Measurements from ENCODE around the gene SEMA3C. TPM values are rescaled to one million over a fixed set of nuclear protein-coding genes. Genes with fewer than 3 reads are reported as not detected.

Gene SEMA3C
- total RNA-seq, 2 experiments from 2014 or later, result not detected

DNA sequence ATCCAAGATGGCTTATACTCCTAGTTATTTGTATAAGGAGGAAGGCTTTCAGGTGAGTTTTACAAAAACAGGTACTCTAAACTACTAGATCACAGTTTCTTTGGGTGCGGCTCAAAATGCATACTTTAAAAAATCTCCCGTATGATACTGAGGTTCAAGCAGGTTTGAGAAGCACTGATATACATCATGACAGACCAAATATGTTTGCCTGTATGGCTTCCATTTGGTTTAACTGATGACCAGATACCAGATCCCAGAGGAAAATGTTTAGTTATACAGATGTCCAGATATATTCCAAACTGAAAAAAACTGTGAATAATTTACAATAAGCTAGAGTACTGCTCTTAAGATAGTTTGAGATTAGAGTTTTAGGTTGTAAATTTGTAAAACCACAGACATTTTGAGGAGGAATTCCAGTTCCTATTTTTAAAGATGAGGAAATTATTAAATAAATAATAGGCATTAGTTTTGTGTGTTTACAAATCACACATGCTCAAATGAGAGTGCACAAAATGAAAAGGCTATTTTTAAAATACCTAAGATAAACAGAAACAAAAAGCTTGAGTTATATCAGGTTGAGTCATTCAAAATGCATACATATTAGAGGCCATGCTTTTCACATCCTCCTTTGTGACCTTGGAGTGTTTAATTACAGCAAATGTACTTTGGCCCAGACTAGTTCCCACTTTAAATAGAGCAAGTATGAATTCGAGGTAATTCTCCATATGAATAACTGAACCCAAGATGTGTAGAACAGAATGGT lies 60.5 kb downstream of the SEMA3C start:
- ChIA-PET CTCF (no interaction called here), POLR2A (no interaction called here)

DNA sequence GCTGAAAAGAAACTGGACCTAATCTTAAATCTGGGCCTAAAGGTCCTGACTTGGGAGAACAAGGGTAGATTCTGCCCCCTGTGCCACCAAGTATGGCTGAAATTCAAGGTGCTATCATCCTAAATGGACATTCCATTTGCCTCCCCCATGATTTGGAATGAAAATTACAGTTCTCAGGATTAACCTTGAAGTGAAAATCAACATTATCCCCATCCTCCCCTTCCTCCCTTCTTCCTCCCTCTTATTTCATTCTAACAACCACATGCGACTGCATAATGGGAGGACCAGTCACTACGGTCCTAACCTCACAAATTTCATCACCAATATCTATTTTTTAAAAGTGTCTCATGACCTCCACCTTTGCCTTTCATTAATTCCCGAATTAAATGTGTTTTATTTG lies 62.1 kb downstream of the SEMA3C start:
- ChIA-PET POLR2A (no interaction called here), CTCF (no interaction called here)

DNA sequence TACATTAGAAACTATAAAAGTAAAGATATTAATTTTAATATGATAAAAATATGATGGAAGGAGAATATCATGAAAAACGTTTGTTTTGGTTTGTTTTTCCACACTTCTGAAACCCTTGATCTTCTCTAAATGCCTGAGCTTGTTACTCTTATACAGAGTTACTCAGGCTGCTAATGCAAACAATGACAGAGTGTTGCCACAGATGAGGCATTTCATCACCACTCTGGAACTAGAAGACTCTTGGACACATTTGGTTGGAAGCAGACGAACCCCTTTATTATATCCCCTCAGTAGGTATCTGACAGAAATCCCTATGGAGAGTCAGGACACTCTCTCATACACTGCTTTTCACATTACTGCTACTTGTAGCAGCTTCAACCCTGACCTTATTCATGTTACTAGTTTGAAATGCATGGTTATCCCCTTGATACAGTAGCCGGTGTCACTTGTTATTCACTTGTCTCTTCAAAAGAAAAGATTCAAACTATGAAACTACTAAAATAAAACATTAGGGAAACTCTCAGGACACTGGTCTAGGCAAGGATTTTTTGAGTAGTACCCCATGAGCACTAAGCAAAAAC lies 66.9 kb downstream of the SEMA3C start:
- CTCF ChIA-PET, result no interaction called here

DNA sequence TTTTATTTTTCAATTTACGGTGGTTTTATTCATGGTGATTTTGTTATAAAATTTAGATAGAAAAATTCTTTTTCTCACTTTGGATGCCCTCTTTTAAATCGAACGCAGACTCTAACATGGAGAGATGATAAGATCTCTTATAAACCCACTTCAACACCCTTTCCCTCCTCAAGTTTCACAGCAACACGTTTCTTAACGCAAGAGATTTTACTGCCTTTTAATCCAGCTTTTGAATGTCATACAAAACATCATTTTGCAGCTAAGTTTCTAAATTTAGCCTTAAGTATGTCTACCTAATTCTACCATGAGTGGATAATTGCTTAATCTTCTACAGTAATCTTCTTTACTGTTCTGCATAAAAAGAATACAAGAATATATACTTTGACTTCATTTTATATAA lies 70.0 kb downstream of the SEMA3C start:
- POLR2A ChIA-PET, result no interaction called here
- CTCF ChIA-PET, result no interaction called here

More for the DNA sequence above, 66.9 kb downstream of the SEMA3C start:
- POLR2A ChIA-PET, result no interaction called here

DNA sequence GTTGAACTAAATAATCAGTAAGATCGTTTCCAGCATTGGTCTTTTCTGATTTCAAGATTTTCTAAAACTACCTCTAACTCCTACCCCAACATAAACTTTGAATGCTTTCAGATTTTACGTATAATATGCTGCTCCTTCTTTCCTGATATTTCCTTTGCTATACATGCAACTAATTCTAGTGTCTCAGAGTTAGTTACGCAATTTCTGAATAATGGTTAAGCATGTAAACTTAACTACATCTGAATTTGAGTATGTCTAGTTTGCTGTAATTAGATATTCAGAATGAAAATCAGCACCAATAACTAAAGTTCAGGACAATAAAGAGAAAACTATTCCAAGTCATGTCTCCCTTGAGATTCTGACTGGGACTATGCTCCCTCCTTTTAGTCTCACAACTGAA lies 71.0 kb downstream of the SEMA3C start:
- CTCF ChIA-PET, result no interaction called here
- POLR2A ChIA-PET, result no interaction called here

DNA sequence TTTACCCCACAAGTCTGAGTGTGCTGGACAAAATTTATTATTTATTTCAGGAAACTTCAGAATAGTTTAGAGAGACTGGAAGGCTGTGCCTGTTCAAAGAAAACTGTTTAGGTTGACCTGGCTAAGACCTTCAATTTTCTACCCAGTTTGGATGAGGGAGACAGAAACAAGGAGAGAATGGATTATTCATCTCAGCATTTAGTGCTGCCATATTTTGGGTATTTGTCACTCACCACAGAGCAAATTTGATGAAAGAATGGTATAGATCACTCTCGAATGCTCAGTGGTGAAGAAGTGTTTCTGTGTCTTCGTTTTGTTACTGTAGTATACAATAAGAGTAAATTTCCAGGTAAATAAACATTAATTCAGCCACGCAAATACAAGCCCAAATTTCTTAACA lies 71.8 kb downstream of the SEMA3C start:
- ChIA-PET CTCF (no interaction called here), POLR2A (no interaction called here)

DNA sequence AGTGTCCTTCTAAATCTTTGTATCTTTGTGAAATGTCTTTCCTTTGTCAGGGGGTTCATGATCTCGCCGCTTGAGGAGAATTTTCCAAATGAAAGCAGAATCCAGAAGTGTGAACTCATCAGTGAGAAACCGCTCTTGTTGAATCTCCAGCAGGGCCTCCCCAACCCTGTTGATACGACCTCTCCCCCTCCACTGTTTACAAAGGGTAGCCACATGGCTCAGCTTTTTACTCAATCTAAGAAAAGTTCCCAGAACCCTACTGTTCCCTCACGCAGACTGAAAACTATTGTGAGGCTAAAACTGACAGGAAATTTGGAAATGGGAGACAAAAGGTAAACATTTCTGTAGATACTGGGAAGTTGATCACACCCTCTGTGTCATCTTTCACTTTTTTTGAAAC lies 73.9 kb downstream of the SEMA3C start:
- CTCF ChIA-PET, result no interaction called here
- POLR2A ChIA-PET, result no interaction called here

DNA sequence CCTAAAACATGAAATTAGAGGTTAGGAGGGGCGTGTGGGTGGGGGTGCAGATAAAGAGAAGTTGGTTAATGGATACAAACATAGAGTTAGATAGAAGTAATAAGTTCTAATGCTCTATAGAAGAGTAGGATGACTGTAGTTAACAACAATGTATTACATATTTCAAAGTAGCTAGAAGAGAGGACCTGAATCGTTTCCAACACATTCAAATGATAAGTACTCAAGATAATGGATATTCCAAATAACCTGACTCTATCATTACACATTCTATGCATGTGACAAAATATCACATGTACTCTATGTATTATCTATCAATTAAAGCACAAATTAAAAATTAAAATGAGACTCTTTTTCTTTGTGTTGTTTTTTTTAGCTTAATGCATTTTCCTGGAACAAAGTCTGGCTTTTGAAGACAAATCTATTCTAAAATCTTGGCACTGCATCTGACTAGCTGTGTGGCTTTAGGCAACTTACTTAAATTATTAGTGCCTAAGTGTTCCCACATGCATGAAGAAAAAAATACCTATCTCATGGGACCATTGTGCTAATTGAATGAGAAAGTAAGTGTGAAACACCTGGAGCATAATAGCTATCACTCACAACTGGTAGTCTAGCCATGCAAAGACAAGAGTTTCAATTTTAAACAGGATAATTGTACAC lies 75.7 kb downstream of the SEMA3C start:
- POLR2A ChIA-PET, result no interaction called here

DNA sequence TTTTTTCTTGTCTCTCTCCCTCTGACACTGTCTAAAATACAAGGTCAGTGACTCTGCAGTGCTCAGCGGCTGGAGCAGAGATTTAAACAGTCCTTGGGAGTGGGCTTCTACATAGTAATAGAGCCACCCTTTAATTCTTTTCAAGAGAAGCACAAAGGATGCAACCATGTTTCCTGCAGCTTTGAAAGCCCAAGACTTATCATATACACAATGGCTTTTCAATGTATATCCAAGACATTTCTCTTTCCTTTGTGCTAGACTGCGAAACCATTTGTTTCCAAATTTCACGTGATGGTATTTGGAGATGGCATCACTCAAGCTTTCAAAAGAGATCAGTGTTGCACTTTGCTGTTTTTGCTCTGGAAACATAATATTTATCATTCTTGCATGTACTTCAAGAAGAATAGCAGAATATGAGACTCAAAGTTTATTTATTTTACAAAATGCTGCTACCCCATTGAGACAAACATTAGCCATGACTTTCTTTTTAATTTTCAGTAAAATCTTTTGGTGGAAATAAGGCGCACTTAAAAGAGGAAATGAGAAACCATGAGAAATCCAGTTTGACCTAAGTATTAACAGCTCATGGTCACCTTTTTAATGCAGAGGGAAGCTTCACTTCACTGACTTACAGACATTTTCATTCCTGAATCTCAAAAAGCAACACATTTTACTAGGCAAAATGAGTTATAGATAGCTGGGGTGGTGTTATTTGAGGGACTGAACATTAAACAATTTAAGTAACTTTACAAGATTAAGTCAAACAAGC lies 76.6 kb downstream of the SEMA3C start:
- CTCF ChIA-PET, result no interaction called here
- POLR2A ChIA-PET, result no interaction called here

More for the DNA sequence above, 75.7 kb downstream of the SEMA3C start:
- CTCF ChIA-PET, result no interaction called here

DNA sequence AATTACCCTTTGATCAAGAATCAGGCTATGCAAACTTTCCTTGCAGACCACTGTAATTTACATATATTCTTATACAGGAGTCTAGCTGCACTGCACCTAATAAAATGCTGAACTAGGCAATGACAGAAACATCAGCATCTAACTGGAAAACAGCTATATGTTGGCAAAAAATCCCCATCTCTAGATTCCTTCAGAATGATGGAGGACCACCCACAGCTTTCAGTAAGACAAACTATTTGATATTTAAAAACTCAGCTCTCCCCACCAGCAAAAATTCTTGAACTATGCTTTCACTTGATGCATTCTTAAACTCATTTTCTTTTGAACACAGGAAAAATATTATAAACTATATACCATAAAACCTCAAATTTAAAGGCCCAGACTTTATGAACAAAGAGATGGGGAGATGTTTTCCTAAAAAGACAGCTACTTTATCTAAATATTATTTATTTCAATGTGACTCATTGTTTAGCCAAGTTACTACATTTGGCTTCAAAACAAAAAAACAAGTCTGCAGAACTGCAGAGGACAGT lies 77.4 kb downstream of the SEMA3C start:
- ChIA-PET CTCF (no interaction called here), POLR2A (no interaction called here)

DNA sequence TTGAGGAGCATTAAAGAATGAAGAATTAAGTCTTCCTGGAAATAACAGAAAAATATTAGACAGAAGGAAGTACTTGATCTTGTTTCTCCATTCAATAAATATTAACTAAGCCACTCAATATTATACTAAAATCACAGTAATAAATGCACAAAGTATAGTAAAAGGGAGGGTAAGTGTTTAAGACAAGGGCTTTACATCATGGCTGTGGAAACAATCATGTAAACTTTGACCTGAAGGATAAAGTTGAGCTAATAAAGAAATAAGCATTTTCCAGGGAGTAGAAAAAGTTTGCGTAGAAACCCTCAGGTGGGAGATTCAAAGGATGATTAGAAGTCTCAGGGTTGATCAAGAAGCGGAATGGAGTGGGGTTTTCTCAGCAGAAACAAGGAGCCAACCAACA lies 78.2 kb downstream of the SEMA3C start:
- ChIA-PET CTCF (no interaction called here), POLR2A (no interaction called here)

DNA sequence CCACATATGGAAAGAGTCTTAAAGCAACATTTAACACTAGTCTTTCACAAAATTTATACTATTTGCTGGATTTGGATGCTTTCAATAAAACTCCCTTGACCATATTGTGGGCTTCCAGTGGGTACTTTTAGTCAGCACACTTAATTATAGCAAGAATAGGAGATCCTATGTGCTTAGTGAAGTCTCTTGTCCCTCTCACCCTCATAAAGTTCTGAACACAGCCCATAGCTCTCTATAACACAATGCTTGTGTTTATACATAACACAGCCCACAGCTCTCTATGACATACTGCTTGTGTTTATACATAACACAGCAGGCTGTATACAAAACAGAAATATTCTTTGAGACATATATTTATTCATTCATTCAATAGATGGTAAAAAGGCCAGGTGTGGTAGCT lies 79.0 kb downstream of the SEMA3C start:
- ChIA-PET POLR2A (no interaction called here), CTCF (no interaction called here)

DNA sequence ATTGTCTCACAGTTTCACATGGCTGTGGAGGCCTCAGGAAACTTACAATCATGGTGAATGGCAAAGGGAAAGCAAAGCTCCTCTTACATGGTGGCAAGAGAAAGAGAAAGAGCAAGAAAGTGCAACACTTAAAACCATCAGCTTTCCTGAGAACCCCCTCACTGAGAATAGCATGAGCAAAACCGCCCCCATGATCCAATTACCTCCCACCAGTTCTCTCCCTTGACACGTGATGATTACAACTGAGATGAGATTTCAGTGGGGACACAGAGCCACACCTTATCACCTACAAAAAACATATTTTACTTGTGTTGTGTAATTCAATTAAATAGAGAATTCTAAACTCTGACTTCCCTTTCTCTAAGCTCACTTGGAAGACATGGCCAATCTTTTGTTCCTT lies 80.2 kb downstream of the SEMA3C start:
- POLR2A ChIA-PET, result no interaction called here
- CTCF ChIA-PET, result no interaction called here

DNA sequence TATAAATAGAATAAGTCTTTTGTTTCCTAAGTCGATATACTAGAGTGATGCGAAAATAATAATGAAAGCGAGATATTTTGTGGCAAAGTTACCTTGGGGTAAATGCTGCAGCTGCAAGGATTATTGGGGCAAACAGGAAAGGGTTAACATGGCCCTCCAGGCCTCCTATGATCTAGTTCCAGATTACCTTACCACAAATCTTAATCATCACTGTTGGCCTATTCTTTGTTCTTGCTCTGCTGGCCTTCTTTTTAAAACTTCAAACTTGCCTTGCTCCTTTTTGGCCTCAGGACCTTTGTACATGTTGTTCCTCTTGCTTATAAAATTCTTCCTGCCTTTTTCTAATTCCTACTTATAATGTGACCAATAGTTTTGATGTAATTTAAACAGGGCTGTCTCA lies 81.5 kb downstream of the SEMA3C start:
- CTCF ChIA-PET, result no interaction called here
- POLR2A ChIA-PET, result no interaction called here

DNA sequence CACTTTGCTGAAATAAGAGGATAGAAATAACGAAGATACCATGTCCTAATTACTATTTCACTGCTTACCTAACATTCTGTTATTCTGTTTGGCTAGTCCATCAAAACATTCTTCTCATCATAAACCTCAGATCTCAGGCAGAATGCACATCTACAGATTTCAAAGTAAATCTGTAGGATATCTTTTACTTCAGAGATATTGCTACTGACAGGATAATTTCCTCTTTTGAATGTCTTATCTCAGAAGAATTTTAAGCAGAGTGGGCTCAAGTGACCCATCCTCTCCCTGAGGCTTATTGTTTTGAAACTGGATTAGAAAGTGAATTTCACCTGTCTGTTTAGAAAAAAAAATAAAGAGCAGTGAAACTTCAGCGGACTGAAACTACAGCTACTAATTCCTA lies 83.6 kb downstream of the SEMA3C start:
- CTCF ChIA-PET, result no interaction called here
- POLR2A ChIA-PET, result no interaction called here

DNA sequence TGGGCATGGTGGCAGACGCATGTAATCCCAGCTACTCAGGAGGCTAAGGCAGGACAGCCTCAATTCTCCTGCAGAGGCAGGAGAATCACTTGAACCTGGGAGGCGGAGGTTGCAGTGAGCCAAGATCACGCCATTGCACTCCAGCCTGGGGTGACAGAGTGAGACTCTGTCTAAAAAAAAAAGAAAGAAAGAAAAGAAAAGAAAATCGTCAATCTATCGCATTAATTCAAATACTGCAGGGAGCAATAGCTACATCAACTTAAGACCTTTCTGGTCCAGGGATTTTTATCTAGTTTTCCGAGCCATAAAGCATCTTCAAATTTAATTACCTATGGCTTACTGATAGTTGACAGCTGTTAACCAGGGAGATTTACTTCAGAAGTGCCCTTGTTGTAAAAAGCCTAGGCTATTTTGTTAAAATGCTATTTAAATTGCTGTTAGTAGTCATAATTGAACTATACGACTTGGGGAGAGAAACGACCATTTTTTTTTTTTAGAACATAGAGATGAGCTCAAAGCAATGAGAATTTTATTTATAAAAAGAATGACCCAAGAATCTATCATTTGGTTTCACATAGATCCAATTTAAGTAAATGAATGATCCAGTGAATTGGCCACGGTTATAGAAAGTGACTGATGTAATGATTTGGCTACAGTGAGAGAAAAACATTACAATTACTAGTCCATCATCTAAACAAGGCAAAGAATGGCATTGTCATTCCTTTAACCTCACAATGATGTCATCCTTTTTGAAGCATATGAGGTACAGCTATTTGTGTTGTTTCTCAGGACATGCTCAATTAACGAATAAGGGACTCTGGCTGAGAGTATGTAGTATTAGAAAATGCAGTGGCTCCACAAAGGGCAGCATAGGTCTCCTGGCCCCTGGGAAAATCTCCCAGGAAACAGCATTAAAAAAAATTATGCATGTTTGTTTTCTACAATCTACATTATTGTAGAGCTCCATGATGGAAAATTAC lies 85.3 kb downstream of the SEMA3C start:
- ChIA-PET CTCF (no interaction called here), POLR2A (no interaction called here)

DNA sequence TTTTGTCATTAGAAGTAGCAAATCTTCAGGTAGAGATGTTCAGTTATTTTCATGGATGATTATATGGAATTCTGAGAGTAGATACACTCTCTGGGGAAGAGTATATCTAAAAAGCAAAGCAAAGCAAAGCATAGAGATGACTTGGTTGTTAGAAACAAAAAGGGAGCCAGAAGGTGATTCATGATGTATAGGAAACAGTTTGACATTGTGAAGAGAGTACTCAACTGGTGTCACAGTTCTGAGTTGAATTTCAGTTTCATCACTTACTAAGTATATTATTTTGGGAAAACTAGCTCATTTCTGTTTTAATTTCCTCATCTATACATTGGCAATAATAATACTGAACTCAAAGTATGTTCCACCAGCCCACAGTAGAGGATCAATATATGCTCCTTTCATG lies 86.8 kb downstream of the SEMA3C start:
- ChIA-PET POLR2A (no interaction called here), CTCF (no interaction called here)

DNA sequence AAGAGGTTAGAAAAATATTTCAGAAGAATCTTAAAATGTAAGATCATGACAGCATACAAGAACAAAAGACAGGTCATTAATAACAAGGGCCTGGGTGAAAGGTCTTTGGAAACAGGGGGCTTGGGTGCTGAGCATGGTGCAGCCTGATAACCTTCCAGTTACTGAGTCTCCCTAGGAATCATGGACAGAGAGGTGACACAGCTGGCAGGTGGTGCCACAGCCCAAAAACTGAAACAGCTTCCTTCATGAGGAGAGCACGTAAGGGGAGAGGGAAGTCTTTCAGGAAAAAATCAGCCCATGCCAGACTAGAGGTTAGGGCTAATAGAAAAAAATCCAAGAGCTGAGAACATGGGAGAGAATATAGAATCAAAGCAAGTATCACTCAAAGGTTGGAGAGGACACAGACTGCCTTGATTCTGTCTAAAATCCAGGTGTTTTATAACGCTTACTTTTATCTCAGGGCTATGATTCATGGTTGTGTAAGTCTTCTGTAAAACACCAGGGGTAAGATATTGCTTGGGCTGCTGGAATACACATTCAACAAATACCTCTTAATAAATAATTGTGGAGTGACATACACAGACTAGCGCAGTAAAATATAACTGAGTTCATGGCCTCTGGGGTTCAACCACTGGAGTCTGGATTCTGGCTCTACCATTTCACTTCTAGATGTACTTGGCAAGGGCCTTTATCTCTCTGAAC lies 88.1 kb downstream of the SEMA3C start:
- CTCF ChIA-PET, result no interaction called here
- POLR2A ChIA-PET, result no interaction called here

DNA sequence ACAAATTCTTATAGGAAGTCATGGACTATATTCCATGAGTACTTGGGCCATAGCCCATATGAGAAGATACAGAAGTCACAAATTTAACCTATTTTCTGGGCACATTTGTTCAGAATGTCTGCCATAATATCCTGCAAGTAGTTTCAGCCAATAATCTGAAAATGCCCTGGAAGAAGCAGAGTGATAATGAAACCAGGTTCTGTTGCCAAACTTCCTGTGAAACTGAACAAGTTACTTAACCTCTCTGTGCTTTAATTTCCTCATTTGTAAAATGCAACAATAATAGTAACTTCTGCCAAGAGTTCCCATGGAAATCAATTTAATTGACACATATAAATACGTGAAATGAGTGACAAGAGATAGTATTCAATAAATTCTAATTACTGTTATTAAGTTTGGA lies 88.8 kb downstream of the SEMA3C start:
- ChIA-PET POLR2A (no interaction called here), CTCF (no interaction called here)

Measured in activated CD8-positive, alpha-beta memory T cell treated with anti-CD3 and anti-CD28 coated beads for 36 hours (primary cell).